ENCODE data around the gene CCDC14. TPM values are rescaled to one million over a fixed set of nuclear protein-coding genes. Genes with fewer than 3 reads are reported as not detected.

CCDC14 gene
- total RNA-seq, 1 experiment from 2014 or later, result 62.5 TPM

DNA sequence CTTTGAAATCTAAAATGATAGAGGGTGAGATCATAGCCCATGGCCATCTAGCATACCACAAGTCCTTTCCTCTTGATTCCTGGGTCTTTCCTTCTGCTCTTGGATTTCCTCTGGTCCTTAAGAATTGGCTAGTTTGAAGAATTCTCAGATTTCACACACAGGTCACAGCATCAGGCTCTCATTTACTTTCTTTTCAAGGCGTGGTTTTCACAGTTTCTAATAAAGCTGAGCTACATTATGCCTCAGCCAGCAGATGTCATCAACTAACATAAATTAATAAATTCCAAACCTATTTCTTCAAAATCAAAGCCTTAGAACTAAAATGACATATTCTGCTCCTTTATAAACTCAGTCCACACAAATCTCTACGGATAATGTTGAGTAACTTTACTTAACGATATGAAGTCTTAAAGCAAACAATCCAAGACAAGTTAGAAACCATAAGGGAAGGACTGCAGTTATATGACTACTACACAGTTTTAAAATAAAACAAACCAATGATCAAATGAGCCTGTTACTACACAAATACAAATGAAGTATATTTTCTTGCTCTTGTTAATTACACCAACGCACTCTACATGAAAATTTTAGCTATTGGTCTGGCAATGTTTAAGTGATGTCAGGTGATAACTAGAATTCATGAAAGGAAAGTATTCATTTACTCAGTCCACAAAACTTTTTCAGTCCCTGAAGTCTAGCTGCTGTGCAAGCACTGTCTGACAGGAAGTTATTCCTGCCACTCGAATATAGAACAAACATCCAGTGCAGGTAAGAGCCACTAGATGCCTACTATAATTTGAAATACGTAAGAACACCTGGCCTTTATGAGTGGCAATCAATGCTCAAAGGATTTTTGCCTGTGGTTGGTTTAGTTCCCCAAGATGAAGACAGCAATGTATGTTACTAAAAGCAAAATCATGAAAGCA is 9.2 kb downstream of the CCDC14 start:
- H3K9ac ChIP-seq (ENCODE audit: extremely low read depth, insufficient read length, low read length), result no peak overlapping the region
- H4K5ac ChIP-seq (ENCODE audit: insufficient read length, low read depth, low read length), result no peak overlapping the region
- H3K4me2 ChIP-seq (ENCODE audit: insufficient read depth, insufficient read length, low read length), result no peak overlapping the region
- H4K20me1 ChIP-seq (ENCODE audit: control insufficient read depth, insufficient read depth, insufficient read length), result no peaks in the 10 kb centered on the region
- no peaks in the 10 kb centered on the region for H3K27me3 ChIP-seq (ENCODE audit: insufficient read depth, low read length)
- no peak overlapping the region for H2BK5ac ChIP-seq (ENCODE audit: insufficient read length, low read length)
- no peak overlapping the region for H3T11ph ChIP-seq (ENCODE audit: low read length)
- no peak for DNase-seq
- no peak overlapping the region for H3K56ac ChIP-seq (ENCODE audit: insufficient read length, low read depth, low read length)
- Mint-ChIP-seq H3K4me1 (no peaks in the 10 kb centered on the region), H3K27me3 (ENCODE audit: low read depth) (no peaks in the 10 kb centered on the region), H3K9me3 (no peaks in the 10 kb centered on the region), H3K36me3 (ENCODE audit: insufficient read depth in 1 of 3, low read depth in 3 of 3) (peaks cover 8 to 64% (median 58%) of the 10 kb centered on the region in 3 experiments; a peak in 5 of 7 replicates), H3K27ac (no peak overlapping the region; a peak in 1 of 7 replicates), H3K4me3 (no peak overlapping the region)
- H3K27ac ChIP-seq (ENCODE audit: insufficient read length, low read depth, low read length), result no peak overlapping the region
- no peak overlapping the region for H3K23ac ChIP-seq (ENCODE audit: insufficient read length, low read depth, low read length)
- no peaks in the 10 kb centered on the region for H3K23me2 ChIP-seq (ENCODE audit: insufficient read length, low read depth, low read length, poor library complexity, severe bottlenecking)
- H2BK20ac ChIP-seq (ENCODE audit: low read depth, low read length, poor library complexity, severe bottlenecking), result no peak overlapping the region
- no peaks in the 10 kb centered on the region for H3K4me1 ChIP-seq (ENCODE audit: insufficient read depth, low read length)
- H3K14ac ChIP-seq (ENCODE audit: insufficient read depth, low read length), result no peak overlapping the region
- no peak overlapping the region for H4K91ac ChIP-seq (ENCODE audit: insufficient read length, low read depth, low read length)
- no peak overlapping the region for H4K8ac ChIP-seq (replicated peaks; ENCODE audit: insufficient read length, low read depth, low read length)
- H3K18ac ChIP-seq (ENCODE audit: insufficient read length, low read depth, low read length), result no peak overlapping the region
- no peaks in the 10 kb centered on the region for H3K9me3 ChIP-seq (ENCODE audit: control insufficient read depth, low read depth, low read length)
- H2AFZ ChIP-seq (ENCODE audit: low read length), result no peak overlapping the region
- no peaks in the 10 kb centered on the region for H3K79me1 ChIP-seq (ENCODE audit: insufficient read depth, low read depth, low read length, poor library complexity, severe bottlenecking)
- H2BK12ac ChIP-seq (ENCODE audit: insufficient read length, low read depth, low read length), result no peak overlapping the region
- H3K79me2 ChIP-seq (ENCODE audit: insufficient read depth, low read length), result no peaks in the 10 kb centered on the region
- H2BK120ac ChIP-seq (ENCODE audit: low read depth, low read length, poor library complexity, severe bottlenecking), result no peak overlapping the region
- H3K4ac ChIP-seq (ENCODE audit: low read depth, low read length), result no peak overlapping the region
- no peak overlapping the region for H2BK15ac ChIP-seq (ENCODE audit: low read depth, low read length)
- H2AK5ac ChIP-seq (ENCODE audit: insufficient read length, low read length), result no peak overlapping the region
- TF ChIP-seq, protein P1, sequence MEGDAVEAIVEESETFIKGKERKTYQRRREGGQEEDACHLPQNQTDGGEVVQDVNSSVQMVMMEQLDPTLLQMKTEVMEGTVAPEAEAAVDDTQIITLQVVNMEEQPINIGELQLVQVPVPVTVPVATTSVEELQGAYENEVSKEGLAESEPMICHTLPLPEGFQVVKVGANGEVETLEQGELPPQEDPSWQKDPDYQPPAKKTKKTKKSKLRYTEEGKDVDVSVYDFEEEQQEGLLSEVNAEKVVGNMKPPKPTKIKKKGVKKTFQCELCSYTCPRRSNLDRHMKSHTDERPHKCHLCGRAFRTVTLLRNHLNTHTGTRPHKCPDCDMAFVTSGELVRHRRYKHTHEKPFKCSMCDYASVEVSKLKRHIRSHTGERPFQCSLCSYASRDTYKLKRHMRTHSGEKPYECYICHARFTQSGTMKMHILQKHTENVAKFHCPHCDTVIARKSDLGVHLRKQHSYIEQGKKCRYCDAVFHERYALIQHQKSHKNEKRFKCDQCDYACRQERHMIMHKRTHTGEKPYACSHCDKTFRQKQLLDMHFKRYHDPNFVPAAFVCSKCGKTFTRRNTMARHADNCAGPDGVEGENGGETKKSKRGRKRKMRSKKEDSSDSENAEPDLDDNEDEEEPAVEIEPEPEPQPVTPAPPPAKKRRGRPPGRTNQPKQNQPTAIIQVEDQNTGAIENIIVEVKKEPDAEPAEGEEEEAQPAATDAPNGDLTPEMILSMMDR (conservative IDR thresholded peaks at IDR 0.05), result no peak
- no CpG with 5 or more reads among the region's 6 CpGs for WGBS (ENCODE audit: extremely low coverage, insufficient read length, low lambda C conversion rate)

Measured in H9 (cell line).